Umbilical cord (tissue), 2 donors: ENCODE results near the gene LTBP2. TPM values are rescaled to one million over a fixed set of nuclear protein-coding genes. Genes with fewer than 3 reads are reported as not detected.

Source experiments
- DNase-seq: peaks from one replicate; pipeline ENCODE4 v3.0.0-alpha.2; 2015; ENCODE audit warnings: low spot score
- total RNA-seq: library from RNA; depleted of rRNA; stranded (reverse); fragments of >200 nt; gene quantifications from one replicate; pipeline ENCODE4 v1.2.3, GENCODE V29; 2014; ENCODE audit warnings: low replicate concordance; ENCODE audit not compliant: insufficient read depth

The LTBP2 gene
- total RNA-seq, 1 donor from 2014 or later, result 103 TPM

DNA sequence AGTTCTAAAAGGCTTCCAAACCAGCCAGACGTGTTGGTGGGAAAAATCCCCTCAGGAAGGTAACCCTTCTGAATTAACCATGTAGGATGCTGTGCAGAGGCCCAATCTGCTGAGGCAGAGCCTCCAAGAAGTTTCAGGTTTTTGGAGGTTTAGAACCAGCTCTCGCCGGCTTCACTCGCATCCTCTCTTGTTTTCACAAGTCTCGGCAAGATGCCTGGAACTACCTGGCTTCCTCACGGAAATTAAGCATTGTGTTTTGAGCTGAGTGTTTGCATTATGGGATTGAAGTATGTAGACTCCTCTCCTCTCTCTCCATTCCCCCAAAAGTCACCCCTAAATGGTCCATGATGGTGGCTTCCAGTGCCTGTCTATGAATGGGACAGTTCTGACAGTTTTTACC, 20.6 kb downstream of the LTBP2 start:
- no peak for DNase-seq

DNA sequence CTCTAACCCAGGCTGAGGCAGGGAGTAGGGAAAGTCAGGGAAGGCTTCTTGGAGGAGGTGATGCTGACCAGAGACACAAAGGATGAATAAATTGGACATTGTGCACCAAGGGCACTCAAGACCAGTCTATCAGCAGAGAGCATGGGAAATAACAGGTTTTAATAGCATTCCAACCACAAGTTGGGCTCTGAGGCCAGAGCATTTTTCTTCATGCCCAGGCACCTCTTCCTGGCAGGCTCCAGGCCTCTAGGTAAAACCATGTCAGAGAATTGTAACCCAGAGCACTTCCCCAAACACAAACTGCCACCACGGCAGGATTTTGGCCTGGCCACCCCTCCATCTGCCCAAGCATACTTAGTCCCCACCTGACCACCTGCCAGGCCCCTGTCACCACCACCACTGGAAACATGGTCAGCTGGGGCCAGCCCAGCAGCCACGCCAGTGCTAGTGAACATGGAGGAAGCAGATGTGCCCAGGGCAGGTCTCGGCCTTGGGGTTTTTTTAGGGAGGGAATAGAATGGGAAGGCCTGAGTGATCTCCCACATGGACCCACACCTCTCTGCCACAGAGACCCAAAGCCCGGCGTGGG, 22.7 kb downstream of the LTBP2 start:
- no peak for DNase-seq

GRCh38 chr14:74587363-74587707, 24.7 kb downstream of the LTBP2 start:
- DNase-seq, result no peak

DNA sequence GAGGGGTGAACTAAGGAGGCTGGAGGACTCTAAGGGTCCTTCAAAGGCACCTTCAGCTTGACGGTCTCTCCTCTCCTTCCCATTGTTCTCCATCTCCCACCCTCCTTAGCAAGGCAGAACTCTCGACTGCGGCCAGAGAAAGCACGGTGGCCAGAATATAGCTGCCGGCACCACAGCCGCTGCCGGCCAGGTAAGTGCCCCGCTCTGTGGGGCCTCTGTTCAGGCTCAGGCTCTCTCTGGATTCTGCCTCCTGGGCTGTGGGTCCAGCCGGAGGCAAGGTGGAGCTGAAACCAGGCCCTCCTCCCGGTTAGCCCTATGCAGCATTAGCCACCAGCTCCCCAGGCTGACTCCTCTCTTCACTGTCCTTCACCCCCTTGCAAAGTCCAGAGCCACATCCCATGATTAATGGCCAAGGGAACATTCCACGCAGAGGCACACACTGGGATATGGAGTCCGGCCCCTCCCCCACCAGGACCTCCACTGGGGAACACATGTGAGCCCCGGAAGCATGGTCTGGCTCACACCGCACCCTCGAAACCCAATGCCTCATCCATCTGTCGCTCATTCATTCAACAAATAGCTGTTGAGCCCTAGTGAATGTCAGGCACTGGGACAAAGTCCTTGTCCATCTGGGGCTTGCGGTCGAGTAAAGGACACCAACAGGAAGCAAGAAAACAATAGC, 25.2 kb downstream of the LTBP2 start:
- no peak for DNase-seq

- no peak for DNase-seq
Observed at GRCh38 chr14:74585406-74586335, 26.4 kb downstream of the LTBP2 start.

GRCh38 chr14:74584951-74585350, 27.1 kb downstream of the LTBP2 start:
- no peak for DNase-seq

DNA sequence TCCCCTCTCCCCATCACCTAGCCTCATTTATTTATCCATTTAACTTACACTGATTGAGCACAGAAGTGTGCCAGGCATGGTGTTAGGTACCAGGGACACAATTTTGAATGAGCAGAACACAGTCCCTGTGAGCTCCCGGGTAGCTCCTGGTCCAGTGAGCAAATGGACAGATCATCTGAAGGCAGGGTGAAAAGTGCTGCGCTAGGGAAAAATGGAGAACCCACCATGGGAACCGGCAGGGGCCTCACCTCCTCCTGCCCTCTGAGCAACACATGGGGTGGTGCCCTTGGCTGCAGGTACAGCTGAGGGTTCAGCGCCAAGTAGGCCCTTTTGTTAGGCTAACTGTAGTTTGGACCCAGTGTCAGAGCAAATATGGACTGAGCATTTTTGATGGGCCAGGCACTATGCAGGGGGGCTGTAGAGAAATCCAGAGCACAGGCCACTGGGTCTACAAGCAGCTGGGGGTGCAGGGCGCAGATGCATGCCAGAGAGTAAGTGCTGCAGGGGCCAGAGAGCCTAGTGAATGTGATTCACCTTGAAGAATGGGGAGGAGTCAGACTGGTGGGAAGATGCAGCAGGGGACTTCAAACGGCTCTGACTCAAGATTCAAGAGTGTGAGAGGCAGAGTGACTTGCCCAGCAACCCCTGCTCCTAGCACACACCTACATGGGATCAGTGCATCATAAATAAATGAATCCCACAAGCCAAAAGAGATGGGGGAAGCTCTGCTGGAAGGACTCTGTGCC, 28.2 kb downstream of the LTBP2 start:
- no peak for DNase-seq

DNA sequence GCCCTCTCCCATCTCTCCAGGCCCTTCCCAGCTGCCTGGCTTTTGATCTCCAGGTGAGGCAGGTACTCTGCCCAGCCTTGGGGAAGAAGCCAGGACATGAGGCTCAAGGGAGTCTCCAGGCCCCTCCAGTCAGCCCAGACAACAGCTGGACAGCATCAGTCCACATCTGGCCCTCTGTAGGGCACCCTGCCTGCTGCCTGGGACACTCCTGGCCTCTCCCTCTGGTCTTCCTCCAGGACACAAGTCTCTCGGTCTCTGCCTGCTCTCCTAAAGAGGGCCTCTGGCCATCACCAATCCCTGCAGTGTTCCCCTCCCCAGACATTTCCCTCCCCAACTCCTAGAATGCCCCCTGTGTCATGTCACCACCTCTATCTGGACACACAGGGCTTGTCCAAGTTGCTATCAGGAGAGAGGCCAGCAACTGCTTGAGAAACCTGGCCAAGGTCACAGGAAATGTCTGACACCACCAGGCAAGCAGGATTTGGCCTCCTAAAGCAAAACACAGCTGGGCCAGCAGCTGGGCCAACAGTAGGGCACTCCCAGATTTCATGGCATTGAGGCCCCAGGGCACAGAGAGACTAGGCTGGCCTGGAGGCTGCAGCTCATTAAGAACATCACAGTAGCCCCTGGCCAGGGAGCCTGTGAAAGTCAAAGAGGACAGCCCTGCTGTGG, 29.0 kb downstream of the LTBP2 start:
- no peak for DNase-seq

GRCh38 chr14:74580275-74580672, 31.8 kb downstream of the LTBP2 start:
- no peak for DNase-seq

DNA sequence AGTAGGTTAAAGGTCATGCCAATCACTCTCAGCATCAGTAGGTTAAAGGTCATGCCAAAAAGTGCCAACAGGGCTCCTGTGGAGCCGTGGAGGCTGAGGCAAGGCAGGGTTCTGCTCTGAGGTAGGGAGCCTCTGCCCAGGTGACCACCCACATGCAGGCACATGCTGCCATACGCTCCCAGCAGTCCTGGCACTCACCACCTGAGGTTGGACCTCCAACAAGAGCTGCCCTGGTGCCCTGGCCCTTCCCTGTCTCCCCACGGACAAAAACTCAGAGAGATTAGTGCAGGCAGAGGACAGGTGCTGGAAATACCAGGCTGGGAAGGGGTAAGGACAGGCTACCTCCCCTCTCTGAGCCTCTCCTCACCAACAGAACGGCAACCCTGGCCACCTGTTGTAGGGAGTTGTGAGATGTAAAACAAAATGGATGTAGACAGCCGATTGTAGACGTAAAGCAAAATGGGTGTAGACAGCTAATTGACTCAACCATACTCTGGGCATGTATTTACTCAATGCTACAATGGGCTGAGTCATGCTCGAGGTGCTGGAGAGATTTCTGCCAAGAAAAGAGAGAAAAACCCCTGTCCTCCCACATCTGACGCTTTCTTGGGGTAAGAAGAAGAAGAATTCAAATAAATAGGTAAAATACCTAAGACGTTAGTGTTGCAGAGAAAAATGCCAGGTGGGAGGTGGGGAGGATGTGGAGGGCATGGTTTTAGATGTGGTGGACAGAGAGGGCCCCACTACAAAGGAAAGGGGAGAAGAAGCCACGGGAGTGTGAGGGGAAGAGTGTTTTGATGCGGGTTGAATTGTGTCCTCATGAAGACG, 32.4 kb downstream of the LTBP2 start:
- DNase-seq, result no peak

GRCh38 chr14:74578479-74578878, 33.6 kb downstream of the LTBP2 start:
- DNase-seq, result no peak

DNA sequence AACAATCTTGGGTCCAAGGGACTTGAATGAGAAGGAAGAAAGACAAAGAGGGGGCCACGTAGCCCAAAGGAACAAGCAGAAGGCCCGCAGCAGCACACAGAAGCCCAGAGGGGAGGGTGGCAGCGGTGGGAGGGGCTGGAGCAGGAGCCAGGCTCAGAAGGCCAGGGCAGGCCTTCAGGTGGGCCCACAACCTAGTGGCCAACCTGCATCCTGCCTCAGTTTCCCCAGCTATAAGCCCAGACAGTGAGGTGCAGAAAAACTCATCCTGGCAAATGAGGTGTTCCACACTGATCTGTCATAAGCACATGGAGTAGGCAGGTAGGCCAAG, 34.1 kb downstream of the LTBP2 start:
- no peak for DNase-seq

GRCh38 chr14:74577247-74577947, 34.6 kb downstream of the LTBP2 start:
- no peak for DNase-seq

DNA sequence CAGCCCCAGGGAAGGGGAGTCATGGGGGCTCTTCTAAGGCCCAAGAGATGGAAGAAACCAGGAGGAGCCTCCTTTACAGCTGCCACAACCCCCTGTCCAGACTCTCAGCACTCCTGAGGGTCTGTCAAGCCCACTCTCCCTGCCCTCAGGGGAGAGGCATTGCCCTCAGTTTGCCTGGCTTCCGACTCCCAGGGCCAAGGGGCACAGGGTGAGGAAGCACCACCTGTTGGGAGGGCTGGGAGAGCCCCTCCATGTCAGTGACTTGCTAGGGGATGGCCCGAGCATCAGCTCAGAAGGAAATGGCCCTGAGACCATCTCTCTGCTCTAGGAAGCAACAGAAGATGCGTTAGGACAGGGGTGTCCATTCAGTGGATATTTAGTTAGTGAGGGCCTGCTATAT, 36.1 kb downstream of the LTBP2 start:
- no peak for DNase-seq

DNA sequence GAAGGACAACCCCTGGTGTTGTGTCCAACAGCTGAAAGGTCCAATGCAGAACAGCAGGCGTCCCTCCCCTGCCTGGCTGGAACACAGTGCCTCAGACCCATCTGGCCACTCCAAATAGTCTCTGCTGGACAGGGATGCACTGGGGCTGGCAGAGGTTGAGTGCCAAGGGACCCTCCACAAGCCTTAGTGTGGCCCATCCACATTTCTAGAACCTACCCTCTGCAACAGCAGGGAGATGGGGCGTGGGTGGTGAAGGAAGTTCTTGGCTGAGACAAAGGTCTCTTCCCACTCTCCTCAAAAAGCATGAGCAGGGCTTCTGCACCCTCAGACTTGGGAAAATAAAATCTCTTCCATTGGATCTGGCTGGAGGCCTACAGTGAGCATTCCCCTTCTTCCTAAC, 36.5 kb downstream of the LTBP2 start:
- DNase-seq, result no peak

DNA sequence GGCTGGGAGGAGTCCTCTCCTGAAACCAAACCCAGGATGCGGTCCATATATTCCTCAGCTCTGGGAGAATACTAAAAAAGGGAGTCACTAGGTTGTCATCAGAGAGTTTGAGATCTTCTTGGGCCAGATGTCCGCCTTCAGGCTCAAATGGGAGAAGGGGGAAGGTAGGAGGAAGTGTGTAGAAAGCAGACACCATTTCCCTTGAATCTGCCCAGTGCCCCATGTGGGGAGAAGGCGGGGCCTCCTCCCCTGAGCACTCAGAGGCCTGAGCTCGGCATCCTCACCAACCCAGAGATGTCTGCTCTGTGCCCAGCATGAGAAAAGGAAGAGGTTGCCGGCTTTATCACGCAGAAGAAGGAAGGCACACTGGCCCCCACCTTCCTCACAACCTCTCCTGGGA, 37.3 kb downstream of the LTBP2 start:
- no peak for DNase-seq

DNA sequence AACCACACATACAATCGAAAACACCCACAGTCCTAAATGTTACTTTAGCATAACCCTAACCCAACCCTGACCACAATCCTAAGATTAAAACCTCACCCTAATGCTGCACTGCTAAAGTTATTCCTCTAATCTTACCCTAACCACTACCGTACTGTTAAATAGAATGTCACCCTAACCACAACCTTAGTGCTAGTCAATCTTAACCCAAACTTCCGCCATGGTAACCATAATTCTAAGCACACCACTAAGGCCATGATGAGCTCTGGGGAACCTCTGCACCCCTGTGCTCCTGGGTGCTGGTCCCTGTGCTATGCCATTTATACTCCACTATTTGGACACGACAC, 38.0 kb downstream of the LTBP2 start:
- DNase-seq, result no peak

GRCh38 chr14:74573421-74574089, 38.5 kb downstream of the LTBP2 start:
- DNase-seq, result no peak

- peak; percentile 75 for DNase-seq
Observed at GRCh38 chr14:74572726-74573301, 39.2 kb downstream of the LTBP2 start.
